WTC11 (cell line): ENCODE results near the gene NTRK1. TPM values are rescaled to one million over a fixed set of nuclear protein-coding genes. Genes with fewer than 3 reads are reported as not detected.

Experiments used
- ATAC-seq: fragments of 200-7000 bp; cut with Tn5 transposase; 2 replicates; pipeline ENCODE4 v1.10.0; 2021; ENCODE audit warnings: mild to moderate bottlenecking, moderate library complexity
- CTCF ChIA-PET: fragments of 300-600 bp; sonication (Branson Sonifier 250); formaldehyde crosslinking; loops from one replicate; lab custom pipeline; 2021; ENCODE audit warnings: antibody characterized with exemption; lab: Charles Lee
- POLR2A ChIA-PET: fragments of 350-600 bp; sonication (Branson Sonifier 250); formaldehyde crosslinking; loops from one replicate; lab custom pipeline; 2021; ENCODE audit warnings: antibody characterized with exemption; lab: Charles Lee
- DNase-seq: peaks from one replicate; pipeline ENCODE4 v3.0.0; 2021; ENCODE audit warnings: low spot score
- H3K27ac Mint-ChIP-seq: 2 replicates; pipeline ENCODE4 v1.8.0; 2021; ENCODE audit warnings: mixed read lengths
- H3K27me3 Mint-ChIP-seq: 2 replicates; pipeline ENCODE4 v1.8.0; 2021; ENCODE audit warnings: low read depth, mild to moderate bottlenecking, moderate library complexity, mixed read lengths
- H3K36me3 Mint-ChIP-seq: 2 replicates; pipeline ENCODE4 v1.8.0; 2021; ENCODE audit warnings: mixed read lengths
- H3K4me1 Mint-ChIP-seq: 2 replicates; pipeline ENCODE4 v1.8.0; 2022; ENCODE audit warnings: mixed read lengths
- H3K4me3 Mint-ChIP-seq: 2 replicates; pipeline ENCODE4 v1.8.0; 2021; ENCODE audit warnings: mild to moderate bottlenecking, moderate library complexity, mixed read lengths
- H3K9me3 Mint-ChIP-seq: 2 replicates; pipeline ENCODE4 v1.8.0; 2021; ENCODE audit warnings: mixed read lengths
- ARID4B ChIP-seq: sonication (generic); formaldehyde crosslinking; IDR thresholded peaks from 2 replicates; pipeline ENCODE4 v1.8.0; 2023; ENCODE audit warnings: missing genetic modification reagents, mild to moderate bottlenecking, borderline replicate concordance
- ESRRA ChIP-seq: sonication (generic); formaldehyde crosslinking; IDR thresholded peaks from 2 replicates; pipeline ENCODE4 v1.8.1; 2022; ENCODE audit warnings: mild to moderate bottlenecking, missing genetic modification reagents, borderline replicate concordance
- FOXJ3 ChIP-seq: sonication (generic); formaldehyde crosslinking; IDR thresholded peaks from 2 replicates; pipeline ENCODE4 v1.9.0; 2021; ENCODE audit warnings: missing genetic modification reagents, mild to moderate bottlenecking, borderline replicate concordance
- FOXP1 ChIP-seq: sonication (generic); formaldehyde crosslinking; IDR thresholded peaks from 2 replicates; pipeline ENCODE4 v1.8.0; 2022; ENCODE audit warnings: missing genetic modification reagents, mild to moderate bottlenecking, moderate library complexity, borderline replicate concordance
- IRF2 ChIP-seq: sonication (generic); formaldehyde crosslinking; IDR thresholded peaks from 2 replicates; pipeline ENCODE4 v1.8.0; 2022; ENCODE audit warnings: low read depth, missing genetic modification reagents, borderline replicate concordance
- KAT7 ChIP-seq: sonication (generic); formaldehyde crosslinking; IDR thresholded peaks from 2 replicates; pipeline ENCODE4 v1.8.1; 2023; ENCODE audit warnings: missing genetic modification reagents, mild to moderate bottlenecking, borderline replicate concordance
- NR1H2 ChIP-seq: sonication (generic); formaldehyde crosslinking; IDR thresholded peaks from 2 replicates; pipeline ENCODE4 v1.9.0; 2021; ENCODE audit warnings: mild to moderate bottlenecking, moderate library complexity, missing genetic modification reagents
- NR2C2 ChIP-seq: sonication (generic); formaldehyde crosslinking; IDR thresholded peaks from 2 replicates; pipeline ENCODE4 v1.8.0; 2022; ENCODE audit warnings: mild to moderate bottlenecking, missing genetic modification reagents
- PRRX2 ChIP-seq: fragments of 250-450 bp; sonication (Bioruptor Pico); IDR thresholded peaks from 2 replicates; pipeline ENCODE4 v1.8.0; 2021; ENCODE audit warnings: mild to moderate bottlenecking
- ZBTB43 ChIP-seq: sonication (generic); formaldehyde crosslinking; IDR thresholded peaks from 2 replicates; pipeline ENCODE4 v1.8.1; 2023; ENCODE audit warnings: mild to moderate bottlenecking, missing genetic modification reagents
- ZNF121 ChIP-seq: sonication (generic); formaldehyde crosslinking; IDR thresholded peaks from 2 replicates; pipeline ENCODE4 v1.8.0; 2023; ENCODE audit warnings: missing genetic modification reagents
- ZNF232 ChIP-seq: sonication (generic); formaldehyde crosslinking; IDR thresholded peaks from 2 replicates; pipeline ENCODE4 v1.8.0; 2022; ENCODE audit warnings: mild to moderate bottlenecking, missing genetic modification reagents
- ZNF396 ChIP-seq: fragments of 250-450 bp; sonication (Bioruptor Pico); IDR thresholded peaks from 2 replicates; pipeline ENCODE4 v1.8.0; 2021; ENCODE audit warnings: mild to moderate bottlenecking, moderate library complexity, borderline replicate concordance
- ZSCAN18 ChIP-seq: fragments of 250-450 bp; sonication (Bioruptor Pico); IDR thresholded peaks from 2 replicates; pipeline ENCODE4 v2.1.2; 2022; ENCODE audit warnings: mild to moderate bottlenecking, moderate library complexity
- total RNA-seq: library from RNA; stranded (reverse); gene quantifications from 3 replicates; pipeline ENCODE4 v1.2.3, GENCODE V29; 2021
- TF ChIP-seq, protein P1 (sequence below): sonication (generic); formaldehyde crosslinking; IDR thresholded peaks from 2 replicates; pipeline ENCODE4 v1.8.0; 2022; ENCODE audit warnings: missing genetic modification reagents
- TF ChIP-seq, protein P2 (sequence below): sonication (generic); formaldehyde crosslinking; IDR thresholded peaks from 2 replicates; pipeline ENCODE4 v1.8.0; 2022; ENCODE audit warnings: mild to moderate bottlenecking, missing genetic modification reagents
- TF ChIP-seq, protein P3 (sequence below): sonication (generic); formaldehyde crosslinking; IDR thresholded peaks from 2 replicates; pipeline ENCODE4 v1.8.1; 2023; ENCODE audit warnings: mild to moderate bottlenecking, missing genetic modification reagents, moderate library complexity
- TF ChIP-seq, protein P4 (sequence below): sonication (generic); formaldehyde crosslinking; IDR thresholded peaks from 2 replicates; pipeline ENCODE4 v1.8.1; 2023; ENCODE audit warnings: mild to moderate bottlenecking, missing genetic modification reagents, moderate library complexity
- TF ChIP-seq, protein P5 (sequence below): sonication (generic); formaldehyde crosslinking; IDR thresholded peaks from 2 replicates; pipeline ENCODE4 v1.8.0; 2023; ENCODE audit warnings: missing genetic modification reagents

The NTRK1 gene
- total RNA-seq, 1 experiment from 2014 or later, result 0.42 TPM

GRCh38 chr1:156901590-156901900 lies 40.9 kb downstream of the NTRK1 start:
- H3K36me3 Mint-ChIP-seq, result no peaks in the 10 kb centered on the region
- no peak for ATAC-seq
- ChIA-PET CTCF (interaction anchor here (0.6 to 5.1 kb wide), 7 partner anchors 9 to 47 kb away, joined by 3 to 42 read pairs (median 4); no protein-coding TSS in a partner anchor), POLR2A (interaction anchor here (0.6 kb wide), 1 partner anchor 9 kb away, joined by 4 read pairs; no protein-coding TSS in a partner anchor)
- H3K27me3 Mint-ChIP-seq, result peaks cover 7% of the 10 kb centered on the region
- TF ChIP-seq ZBTB43 (CRISPR knock-in tag) (no peak), ESRRA (CRISPR knock-in tag) (no peak), NR2C2 (CRISPR knock-in tag) (no peak), ARID4B (CRISPR knock-in tag) (no peak), ZNF396 (no peak), ZSCAN18 (CRISPR knock-in tag) (no peak), KAT7 (no peak), PRRX2 (CRISPR knock-in tag) (no peak), ZNF121 (CRISPR knock-in tag) (no peak), IRF2 (CRISPR knock-in tag) (no peak)
- TF ChIP-seq, protein P1, sequence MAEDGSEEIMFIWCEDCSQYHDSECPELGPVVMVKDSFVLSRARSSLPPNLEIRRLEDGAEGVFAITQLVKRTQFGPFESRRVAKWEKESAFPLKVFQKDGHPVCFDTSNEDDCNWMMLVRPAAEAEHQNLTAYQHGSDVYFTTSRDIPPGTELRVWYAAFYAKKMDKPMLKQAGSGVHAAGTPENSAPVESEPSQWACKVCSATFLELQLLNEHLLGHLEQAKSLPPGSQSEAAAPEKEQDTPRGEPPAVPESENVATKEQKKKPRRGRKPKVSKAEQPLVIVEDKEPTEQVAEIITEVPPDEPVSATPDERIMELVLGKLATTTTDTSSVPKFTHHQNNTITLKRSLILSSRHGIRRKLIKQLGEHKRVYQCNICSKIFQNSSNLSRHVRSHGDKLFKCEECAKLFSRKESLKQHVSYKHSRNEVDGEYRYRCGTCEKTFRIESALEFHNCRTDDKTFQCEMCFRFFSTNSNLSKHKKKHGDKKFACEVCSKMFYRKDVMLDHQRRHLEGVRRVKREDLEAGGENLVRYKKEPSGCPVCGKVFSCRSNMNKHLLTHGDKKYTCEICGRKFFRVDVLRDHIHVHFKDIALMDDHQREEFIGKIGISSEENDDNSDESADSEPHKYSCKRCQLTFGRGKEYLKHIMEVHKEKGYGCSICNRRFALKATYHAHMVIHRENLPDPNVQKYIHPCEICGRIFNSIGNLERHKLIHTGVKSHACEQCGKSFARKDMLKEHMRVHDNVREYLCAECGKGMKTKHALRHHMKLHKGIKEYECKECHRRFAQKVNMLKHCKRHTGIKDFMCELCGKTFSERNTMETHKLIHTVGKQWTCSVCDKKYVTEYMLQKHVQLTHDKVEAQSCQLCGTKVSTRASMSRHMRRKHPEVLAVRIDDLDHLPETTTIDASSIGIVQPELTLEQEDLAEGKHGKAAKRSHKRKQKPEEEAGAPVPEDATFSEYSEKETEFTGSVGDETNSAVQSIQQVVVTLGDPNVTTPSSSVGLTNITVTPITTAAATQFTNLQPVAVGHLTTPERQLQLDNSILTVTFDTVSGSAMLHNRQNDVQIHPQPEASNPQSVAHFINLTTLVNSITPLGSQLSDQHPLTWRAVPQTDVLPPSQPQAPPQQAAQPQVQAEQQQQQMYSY (CRISPR knock-in tag), result no peak
- TF ChIP-seq, protein P2, sequence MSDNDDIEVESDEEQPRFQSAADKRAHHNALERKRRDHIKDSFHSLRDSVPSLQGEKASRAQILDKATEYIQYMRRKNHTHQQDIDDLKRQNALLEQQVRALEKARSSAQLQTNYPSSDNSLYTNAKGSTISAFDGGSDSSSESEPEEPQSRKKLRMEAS (CRISPR knock-in tag), result no peak
- H3K27ac Mint-ChIP-seq, result no peak overlapping the region
- no peak overlapping the region for H3K4me3 Mint-ChIP-seq
- DNase-seq, result no peak
- H3K4me1 Mint-ChIP-seq, result peaks cover 11% of the 10 kb centered on the region
- H3K9me3 Mint-ChIP-seq, result no peaks in the 10 kb centered on the region

DNA sequence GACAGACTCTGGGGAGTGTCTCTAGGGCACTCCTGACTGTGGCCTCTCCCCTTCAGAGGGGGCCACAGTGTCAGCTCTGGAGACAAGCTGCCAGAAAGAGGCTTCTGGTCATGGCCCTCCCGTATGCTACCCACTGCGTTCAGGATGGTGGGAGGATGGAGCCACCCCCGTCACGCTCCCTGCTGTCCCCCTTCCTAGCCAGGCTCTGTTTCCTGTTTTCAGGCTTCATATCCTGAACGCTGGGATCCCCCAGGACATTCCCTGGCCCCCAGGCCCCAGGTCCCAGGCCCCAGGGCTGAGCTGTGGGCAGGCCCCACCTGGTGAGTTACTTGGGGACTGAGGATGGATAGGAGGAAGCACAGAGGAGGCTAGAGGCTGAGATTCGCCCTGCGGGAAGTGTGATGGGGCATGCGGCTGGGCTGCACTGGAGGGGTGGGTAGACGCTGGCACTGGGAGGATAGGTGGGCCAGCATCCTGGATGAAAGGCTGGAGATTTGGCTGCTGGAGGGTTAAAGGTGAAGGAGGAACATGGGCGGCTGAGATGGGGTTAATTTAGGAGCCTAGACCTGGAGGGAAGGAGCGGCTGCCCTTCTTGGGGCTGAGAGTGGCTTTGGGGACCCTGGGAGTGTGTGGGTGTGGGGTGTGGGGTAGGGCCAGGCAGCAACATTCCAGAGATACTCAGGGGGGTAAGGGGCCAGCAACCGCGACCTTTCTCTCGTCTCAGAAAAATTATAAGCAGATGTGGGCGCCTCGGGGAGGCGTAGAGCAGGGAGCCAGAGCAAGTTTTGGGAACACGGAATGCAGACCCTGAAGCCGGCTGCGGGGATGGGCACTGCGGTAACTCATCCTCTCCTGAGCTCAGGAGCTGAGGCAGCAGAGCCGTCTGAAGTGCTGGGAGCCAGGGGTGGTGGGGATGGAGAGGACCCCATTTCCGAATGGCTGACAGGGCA lies 41.6 kb downstream of the NTRK1 start:
- CTCF ChIA-PET, result interaction anchor here (1.0 to 5.1 kb wide), 8 partner anchors 10 to 47 kb away, joined by 4 to 42 read pairs (median 6); no protein-coding TSS in a partner anchor
- ATAC-seq (no peak; the same call in 1 of the 2 replicates), DNase-seq (no peak)
- POLR2A ChIA-PET, result interaction anchor here (0.6 kb wide), 1 partner anchor 9 kb away, joined by 4 read pairs; no protein-coding TSS in a partner anchor
- H3K27ac Mint-ChIP-seq, result no peak overlapping the region
- H3K27me3 Mint-ChIP-seq, result peaks cover 3% of the 10 kb centered on the region
- no peaks in the 10 kb centered on the region for H3K9me3 Mint-ChIP-seq
- no peak overlapping the region for H3K4me3 Mint-ChIP-seq
- no peaks in the 10 kb centered on the region for H3K36me3 Mint-ChIP-seq
- peaks cover 10% of the 10 kb centered on the region for H3K4me1 Mint-ChIP-seq
- TF ChIP-seq, protein P3, sequence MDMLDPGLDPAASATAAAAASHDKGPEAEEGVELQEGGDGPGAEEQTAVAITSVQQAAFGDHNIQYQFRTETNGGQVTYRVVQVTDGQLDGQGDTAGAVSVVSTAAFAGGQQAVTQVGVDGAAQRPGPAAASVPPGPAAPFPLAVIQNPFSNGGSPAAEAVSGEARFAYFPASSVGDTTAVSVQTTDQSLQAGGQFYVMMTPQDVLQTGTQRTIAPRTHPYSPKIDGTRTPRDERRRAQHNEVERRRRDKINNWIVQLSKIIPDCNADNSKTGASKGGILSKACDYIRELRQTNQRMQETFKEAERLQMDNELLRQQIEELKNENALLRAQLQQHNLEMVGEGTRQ (CRISPR knock-in tag), result no peak
- TF ChIP-seq FOXJ3 (CRISPR knock-in tag) (no peak), FOXP1 (no peak), KAT7 (no peak), ZNF232 (CRISPR knock-in tag) (no peak), NR1H2 (CRISPR knock-in tag) (no peak)
- TF ChIP-seq, protein P4, sequence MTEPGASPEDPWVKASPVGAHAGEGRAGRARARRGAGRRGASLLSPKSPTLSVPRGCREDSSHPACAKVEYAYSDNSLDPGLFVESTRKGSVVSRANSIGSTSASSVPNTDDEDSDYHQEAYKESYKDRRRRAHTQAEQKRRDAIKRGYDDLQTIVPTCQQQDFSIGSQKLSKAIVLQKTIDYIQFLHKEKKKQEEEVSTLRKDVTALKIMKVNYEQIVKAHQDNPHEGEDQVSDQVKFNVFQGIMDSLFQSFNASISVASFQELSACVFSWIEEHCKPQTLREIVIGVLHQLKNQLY (CRISPR knock-in tag), result no peak
- TF ChIP-seq, protein P5, sequence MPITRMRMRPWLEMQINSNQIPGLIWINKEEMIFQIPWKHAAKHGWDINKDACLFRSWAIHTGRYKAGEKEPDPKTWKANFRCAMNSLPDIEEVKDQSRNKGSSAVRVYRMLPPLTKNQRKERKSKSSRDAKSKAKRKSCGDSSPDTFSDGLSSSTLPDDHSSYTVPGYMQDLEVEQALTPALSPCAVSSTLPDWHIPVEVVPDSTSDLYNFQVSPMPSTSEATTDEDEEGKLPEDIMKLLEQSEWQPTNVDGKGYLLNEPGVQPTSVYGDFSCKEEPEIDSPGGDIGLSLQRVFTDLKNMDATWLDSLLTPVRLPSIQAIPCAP (CRISPR knock-in tag), result no peak
